NCI-H69 (cell line): Measurements from ENCODE around the gene PRKCH.
"Not testable (repeated sequence)": the region's sequence is repeated elsewhere in the genome, so short reads cannot be mapped to it uniquely, and the experiment has no call there.

Experiments
- DNase-seq: peaks from one replicate; lab custom pipeline; 2025; lab: John Stamatoyannopoulos, UW

The PRKCH gene

DNA sequence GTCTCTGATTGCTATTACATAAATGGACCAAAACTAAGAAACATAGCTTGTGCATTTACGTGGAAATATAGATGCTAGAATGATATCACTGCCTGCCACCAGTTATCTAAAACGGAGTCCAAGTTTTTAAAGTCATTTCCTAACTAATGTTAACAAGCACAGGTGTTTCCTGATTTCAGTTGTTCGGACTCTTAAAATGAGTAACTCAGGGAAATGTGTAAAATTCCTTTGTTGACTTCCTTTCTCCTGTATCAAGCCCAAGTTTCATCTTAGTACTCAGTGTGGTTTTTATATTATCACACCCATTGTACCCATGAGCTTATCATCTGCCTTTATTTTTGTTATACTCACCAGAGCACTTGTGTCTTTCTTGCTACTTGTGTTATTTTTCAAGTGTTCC lies 13.2 kb upstream of the PRKCH start:
- no peak for DNase-seq

DNA sequence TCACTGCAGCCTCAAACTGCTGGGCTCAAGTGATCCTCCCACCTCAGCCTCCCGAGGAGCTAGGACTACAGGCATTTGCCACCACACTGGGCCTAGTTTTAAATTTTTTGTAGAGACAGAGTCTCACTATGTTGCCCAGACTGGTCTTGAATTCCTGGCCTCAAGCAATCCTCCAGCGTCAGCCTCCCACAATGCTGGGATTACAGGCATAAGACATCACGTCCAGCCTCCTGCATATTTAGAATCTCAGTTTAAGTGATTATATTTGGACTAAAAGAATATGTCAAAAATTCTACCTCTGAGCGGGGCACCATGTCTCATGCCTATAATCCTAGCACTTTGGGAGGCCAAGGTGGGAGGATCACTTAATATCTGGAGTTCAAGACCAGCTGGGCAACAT lies 12.7 kb upstream of the PRKCH start:
- DNase-seq = not testable (repeated sequence)

DNA sequence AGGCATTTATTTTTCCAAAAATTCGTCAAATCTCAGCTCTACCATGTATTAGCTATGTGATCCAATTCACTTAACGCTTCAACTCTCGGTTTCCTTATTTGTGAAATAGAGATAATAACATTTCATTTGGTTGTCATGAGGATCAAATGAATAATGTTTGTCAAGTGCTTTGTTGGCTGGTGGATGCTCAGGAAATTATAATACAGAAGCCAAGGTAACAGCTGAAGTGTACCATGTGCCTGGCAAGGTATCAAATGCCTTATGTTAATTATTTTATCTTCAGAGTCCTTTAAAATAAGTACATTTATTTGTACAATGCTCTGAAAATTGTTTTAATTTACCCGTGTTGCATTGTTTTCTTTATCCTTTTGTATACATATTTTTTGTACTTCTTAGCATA lies 6.1 kb upstream of the PRKCH start:
- DNase-seq = peak; percentile 29

DNA sequence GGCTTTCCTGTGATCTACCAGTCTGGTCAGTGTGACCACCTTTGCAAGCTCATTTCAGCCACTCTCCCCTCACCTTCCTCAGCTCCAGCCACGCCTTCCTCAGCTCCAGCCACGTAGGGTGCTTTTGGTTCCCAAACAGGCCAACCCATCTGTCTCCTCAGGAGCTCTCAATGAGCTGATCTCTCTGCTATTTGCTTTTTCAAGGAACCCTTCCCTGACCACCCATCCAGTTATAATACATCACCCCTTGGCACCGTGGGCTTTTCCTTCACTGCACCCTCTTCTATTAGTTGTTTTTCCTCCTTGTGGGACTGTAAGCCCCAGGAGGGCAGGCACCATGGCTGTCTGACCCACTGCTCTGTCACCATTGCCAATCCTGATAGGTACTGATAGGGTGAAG lies 2.3 kb upstream of the PRKCH start:
- no peak for DNase-seq

GRCh38 chr14:61319706-61320105 lies 1.7 kb upstream of the PRKCH start:
- no peak for DNase-seq

GRCh38 chr14:61320170-61320569 lies 1.2 kb upstream of the PRKCH start:
- DNase-seq = not testable (repeated sequence)

- peak; percentile 83 for DNase-seq
Observed at GRCh38 chr14:61320806-61321384, 484 bp upstream of the PRKCH start.

GRCh38 chr14:61322011-61322798 lies 826 bp downstream of the PRKCH start:
- peak; percentile 77 for DNase-seq

DNA sequence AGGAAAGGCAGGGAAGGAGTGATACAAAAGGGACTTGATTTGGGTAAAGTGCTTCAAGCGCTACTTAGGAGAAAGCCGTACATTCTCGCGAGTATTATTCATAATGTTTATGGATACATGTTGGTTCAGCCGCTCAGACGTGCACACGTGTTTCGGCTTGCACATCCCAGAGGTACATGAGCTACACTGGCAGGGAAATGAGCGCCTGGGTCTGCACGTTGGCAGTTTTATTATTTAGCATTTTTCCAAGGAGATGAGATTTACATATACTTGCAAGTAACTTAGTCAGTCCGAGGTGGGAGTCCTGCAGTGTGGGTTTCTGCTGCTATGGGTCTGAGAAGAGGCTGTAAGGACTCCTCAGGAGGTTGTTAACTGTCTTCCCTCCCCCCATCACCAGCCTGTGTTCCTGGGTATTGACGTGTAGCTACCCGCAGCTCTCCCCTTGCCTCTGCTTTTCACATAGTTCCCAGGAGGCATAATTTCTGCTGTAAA lies 1.5 kb downstream of the PRKCH start:
- peak; percentile 77 for DNase-seq

DNA sequence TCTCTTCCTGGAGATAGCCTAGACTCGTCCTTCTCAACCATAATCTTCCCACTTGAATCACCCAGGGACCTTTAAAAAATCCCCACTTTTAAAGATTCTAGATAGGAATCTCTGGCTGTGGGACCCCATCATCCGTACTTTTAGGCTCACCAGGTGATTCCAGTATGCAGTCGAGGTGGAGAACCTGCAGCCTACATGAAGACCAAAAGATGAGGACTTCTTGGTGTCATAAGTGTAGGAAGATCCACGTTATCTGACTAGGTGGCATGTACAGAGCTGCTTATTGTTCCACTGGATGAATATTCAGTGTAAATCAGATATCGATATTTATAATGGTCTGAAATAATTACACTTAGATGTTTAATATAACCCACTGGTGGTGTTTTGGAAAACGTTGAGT lies 2.6 kb downstream of the PRKCH start:
- no peak for DNase-seq

GRCh38 chr14:61325166-61325565 lies 3.8 kb downstream of the PRKCH start:
- DNase-seq = peak; percentile 15

DNA sequence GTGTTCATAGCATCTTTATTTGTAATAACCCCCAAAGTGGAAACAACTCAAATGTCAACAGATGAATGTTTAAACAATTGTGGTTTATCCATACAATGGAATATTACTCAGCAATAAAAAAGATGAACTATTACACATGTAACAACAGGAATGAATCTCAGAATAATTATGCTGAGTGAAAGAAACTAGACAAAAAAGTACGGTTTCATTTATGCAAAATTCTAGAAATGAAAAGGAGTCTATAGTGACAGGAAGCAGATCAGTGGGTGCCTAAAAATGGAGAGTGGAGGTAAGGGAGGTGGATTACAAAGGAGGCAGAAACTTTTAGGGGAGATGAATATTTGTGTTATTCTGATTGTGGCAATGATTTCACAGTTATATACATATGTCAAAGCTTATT lies 4.8 kb downstream of the PRKCH start:
- DNase-seq = no peak

DNA sequence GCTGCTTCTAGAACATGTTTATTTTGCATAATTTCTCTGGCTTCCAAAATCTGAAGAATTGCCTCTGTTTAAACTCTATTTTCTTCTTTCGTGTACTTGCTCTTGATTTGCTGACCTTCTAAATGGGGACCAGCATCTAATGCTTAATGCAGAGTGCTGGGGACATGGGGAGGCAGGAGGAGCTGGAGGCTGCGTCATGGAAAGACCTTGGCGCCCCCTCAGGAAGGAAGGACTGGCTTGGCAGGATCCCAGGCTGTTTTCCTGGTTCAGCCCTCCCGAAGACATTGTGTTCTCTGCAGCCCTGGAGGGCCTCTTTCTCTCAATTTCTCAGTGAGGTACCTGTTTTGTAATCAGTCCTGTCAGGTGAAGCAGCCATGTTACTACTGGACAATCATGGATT lies 5.5 kb downstream of the PRKCH start:
- DNase-seq = peak; percentile 64

GRCh38 chr14:61328626-61329262 lies 7.4 kb downstream of the PRKCH start:
- no peak for DNase-seq

DNA sequence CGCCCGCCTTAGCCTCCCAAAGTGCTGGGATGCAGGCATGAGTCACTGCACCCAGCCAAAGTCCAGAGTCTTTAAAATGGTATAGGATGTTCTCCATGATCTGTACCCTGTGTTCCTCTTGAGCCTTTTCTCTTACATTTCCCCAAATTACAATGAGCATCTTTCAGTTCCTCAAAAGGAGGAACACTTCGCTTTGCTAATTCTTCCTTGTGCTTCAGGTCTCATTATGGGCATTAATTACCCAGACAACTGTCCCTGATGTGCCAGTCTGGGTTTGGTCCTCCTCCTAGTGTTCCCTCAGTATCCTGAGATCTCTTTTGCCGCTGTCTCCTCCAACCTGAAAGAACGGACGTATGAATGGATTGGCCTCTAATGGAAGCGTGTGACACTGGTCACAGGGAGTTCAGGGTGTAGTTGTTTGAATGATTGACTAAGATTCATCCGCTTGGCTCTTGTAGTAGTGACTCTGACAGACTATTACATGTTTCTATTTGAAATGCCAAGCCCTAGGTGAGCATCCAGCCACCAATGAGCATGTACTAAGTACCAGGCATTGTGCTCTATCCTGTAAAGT lies 8.2 kb downstream of the PRKCH start:
- DNase-seq = no peak

- DNase-seq = no peak
Observed at GRCh38 chr14:61330511-61330910, 9.1 kb downstream of the PRKCH start.

GRCh38 chr14:61331992-61332657 lies 10.7 kb downstream of the PRKCH start:
- peak; percentile 79 for DNase-seq

DNA sequence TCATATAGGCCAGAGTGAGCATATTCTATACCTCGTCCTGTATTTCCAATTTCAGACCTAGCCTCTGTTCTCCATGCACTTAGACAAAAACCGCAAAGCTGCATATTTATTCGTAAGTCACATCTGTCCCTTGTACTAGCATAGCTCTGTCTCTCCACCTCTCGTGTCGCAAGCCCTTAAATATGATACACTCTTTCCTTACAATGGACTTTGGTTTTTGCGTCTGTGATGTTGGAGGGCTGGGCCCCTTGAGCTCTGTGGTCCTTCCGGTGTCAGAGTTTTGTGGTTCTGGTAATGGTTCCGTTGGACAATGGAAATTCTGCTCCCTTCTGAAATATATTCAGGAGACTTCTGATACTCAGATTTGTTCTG lies 11.3 kb downstream of the PRKCH start:
- no peak for DNase-seq

- DNase-seq = no peak
Observed at GRCh38 chr14:61333087-61333486, 11.7 kb downstream of the PRKCH start.

DNA sequence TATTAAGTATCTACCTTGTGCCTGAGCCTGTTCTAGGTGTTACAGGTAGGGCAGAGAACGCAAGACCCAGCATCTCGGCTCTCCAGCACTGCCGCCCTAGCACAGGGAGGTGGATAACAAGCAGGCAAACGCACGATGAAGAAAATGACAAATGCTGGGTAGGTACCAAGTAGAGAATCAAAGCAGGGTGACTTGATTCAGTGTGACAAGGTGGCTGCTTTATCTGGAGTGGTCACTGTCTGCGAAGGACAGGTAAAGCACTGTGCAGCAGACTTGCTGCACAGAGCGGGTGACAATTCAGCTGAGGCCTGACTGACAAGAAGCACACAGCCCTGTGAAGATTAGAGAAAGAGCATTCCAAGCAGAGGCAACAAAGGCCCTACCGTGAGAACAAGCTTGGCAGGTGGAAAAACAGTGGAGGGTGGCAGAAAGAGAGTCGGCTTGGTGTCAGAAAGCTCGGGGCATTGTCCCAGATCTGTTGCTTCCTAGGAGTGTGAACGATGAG lies 12.9 kb downstream of the PRKCH start:
- no peak for DNase-seq

GRCh38 chr14:61335049-61335448 lies 13.7 kb downstream of the PRKCH start:
- no peak for DNase-seq

GRCh38 chr14:61335671-61336275 lies 14.4 kb downstream of the PRKCH start:
- peak; percentile 82 for DNase-seq
